NCI-H82 treated with DMSO at 0.1 percent for 48 hours (cell line): ENCODE data around the gene DNAJC11.
"Not testable (repeated sequence)": the region's sequence is repeated elsewhere in the genome, so short reads cannot be mapped to it uniquely, and the experiment has no call there.

Source experiments
- DNase-seq: peaks from one replicate; lab custom pipeline; 2025; ENCODE audit not compliant: unreplicated experiment; lab: John Stamatoyannopoulos, UW

Gene DNAJC11, protein sequence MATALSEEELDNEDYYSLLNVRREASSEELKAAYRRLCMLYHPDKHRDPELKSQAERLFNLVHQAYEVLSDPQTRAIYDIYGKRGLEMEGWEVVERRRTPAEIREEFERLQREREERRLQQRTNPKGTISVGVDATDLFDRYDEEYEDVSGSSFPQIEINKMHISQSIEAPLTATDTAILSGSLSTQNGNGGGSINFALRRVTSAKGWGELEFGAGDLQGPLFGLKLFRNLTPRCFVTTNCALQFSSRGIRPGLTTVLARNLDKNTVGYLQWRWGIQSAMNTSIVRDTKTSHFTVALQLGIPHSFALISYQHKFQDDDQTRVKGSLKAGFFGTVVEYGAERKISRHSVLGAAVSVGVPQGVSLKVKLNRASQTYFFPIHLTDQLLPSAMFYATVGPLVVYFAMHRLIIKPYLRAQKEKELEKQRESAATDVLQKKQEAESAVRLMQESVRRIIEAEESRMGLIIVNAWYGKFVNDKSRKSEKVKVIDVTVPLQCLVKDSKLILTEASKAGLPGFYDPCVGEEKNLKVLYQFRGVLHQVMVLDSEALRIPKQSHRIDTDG

DNA sequence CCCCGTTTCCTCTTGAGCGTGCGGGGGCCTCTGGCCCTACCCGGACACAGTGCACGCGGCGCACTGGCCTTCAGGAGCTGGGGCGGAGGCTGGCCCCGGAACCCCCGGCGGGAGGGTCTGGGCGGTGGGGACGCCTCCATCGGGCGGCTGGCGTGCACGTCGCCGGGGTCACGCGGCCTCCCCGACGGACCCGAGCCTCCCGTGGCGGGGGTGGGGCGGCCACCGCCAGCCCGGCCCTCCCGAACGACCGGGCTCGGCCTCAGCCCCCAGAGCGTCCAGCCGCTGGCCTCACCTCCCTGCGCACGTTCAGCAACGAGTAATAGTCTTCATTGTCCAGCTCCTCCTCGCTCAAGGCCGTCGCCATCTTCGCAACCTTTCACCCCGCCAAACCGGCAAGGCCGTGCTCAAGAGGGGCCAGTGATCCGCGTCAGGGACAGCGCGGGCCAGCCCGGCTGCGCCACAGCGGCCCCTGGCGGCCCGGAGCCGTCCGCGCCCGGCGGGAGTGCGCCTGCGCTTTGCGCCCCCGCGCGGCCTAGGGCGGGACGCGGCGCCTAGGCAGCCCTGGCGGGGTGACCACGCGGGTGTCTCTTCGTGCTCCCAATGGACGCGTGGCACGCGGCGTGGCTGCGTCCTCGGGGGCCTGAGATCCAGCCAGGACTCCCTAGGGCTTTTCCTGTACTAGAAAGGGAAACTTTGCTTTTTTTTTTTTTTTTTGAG lies at the start of gene DNAJC11:
Gene DNAJC11 (minus strand): TSS at position 380 of the 717 bp plus-strand sequence. CDS start 16 bp downstream, at position 364.
- peak; percentile 48 for DNase-seq

DNA sequence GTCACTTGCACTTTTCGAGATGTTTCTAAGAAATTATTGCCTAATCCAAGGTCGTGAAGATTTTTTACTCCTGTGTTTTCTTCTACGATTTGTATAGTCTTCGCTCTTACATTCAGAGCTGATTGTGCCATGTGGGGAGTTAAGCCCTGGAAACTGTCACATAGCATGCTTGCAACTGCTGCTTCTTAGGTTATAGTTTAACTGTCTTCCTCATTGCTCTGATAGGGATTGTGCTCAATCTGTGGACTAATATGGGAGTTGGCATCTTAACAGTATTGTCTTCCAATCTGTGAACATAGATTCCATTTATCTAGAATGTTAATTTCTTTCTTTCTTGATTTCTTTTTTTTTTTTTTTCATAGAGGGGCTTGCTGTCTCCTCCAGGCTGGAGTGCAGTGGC lies 48.9 kb upstream of the DNAJC11 start:
- no peak for DNase-seq

DNA sequence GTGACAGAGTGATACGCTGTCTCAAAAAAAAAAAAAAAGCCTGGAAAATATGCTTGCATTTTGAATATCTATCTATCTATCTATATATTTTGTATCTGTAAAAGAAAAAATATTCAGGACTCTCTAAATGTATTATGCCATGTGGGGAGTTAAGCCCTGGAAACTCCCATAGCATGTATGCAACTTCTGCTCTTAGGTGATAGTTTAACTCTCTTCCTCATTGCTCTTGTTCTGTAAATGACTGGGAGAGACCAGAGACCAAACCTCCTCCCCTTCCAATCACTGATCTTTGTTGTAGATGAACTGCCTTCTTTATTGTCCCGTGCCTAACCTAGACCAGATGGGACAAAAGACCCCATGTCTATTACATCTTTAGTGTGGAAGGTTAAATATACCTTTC lies 46.1 kb upstream of the DNAJC11 start:
- DNase-seq, result no peak

DNA sequence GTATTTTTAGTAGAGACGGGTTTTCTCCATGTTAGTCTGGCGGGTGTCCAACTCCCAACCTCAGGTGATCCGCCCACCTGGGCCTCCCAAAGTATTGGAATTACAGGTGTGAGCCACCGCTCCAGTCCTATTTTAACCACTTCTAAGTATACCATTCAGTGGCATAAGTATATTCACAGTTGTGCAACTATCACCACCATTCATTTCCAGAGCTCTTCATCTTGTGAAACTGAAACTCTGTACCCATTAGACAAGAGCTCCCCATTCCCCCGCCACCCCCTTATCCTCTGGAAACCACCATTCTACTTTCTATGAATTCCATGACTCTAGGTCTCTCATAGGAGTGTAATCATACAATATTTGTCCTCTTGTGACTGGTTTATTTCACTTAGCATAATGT lies 43.5 kb upstream of the DNAJC11 start:
- DNase-seq, result no peak

DNA sequence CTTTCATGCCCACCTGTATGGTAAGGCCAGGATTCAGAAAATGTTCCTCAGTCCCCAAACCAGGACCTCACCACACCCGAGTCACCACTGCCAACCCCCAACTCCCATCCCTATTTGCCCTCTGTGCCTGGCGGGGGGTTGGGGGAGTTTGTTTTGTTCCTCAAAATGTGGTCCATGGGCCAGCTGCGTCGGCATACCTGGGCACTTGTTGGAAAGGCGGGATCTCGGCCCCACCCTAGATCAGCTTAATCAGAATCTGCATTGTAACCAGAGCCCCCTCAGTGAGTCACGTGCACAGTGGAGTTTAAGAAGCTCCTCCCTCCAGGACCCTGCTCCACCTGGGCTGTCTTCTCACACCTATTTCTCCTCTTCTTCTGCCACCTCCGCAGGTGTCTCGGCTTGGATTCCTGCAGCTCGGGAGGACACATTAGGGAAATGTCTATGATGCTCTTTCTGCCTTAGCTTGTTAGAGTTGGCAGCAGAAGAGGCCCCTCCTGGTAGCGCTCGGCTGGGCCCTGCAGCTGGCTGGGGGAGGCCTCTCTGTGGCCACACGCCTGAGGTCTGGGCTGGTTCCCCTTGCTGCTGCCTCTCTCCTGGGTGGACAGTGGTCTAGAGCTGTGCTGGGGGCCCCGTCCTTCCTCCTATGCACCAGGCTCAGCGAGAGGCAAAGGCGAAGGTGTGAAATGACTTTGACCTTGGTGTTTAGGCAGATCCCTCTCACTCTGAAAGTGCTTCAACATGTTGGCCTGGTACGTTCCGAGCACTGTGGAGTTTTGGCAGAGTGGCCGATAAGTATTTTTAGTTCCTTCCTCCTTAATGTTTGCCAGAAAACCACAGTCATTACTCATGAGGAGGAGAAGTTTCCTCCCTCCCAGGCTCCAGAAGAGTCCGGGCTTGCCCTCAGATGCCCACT lies 41.8 kb upstream of the DNAJC11 start:
- DNase-seq, result no peak

DNA sequence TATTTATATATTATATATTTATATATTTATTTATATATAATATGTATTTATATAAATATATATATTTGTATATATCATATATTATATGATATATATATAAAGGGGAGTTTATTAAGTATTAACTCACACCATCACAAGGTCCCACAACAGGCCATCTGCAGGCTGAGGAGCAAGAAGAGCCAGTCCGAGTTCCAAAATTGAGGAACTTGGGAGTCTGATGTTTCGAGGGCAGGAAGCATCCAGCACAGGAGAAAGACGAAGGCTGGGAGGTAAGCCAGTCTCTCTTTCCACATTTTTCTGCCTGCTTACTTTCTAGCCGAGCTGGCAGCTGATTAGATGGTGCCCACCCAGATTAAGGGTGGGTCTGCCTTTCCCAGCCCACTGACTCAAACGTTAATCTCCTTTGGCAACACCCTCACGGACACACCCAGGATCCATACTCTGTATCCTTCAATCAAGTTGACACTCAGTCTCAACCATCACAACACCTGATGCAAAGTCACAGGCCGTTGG lies 41.1 kb upstream of the DNAJC11 start:
- not testable (repeated sequence) for DNase-seq

DNA sequence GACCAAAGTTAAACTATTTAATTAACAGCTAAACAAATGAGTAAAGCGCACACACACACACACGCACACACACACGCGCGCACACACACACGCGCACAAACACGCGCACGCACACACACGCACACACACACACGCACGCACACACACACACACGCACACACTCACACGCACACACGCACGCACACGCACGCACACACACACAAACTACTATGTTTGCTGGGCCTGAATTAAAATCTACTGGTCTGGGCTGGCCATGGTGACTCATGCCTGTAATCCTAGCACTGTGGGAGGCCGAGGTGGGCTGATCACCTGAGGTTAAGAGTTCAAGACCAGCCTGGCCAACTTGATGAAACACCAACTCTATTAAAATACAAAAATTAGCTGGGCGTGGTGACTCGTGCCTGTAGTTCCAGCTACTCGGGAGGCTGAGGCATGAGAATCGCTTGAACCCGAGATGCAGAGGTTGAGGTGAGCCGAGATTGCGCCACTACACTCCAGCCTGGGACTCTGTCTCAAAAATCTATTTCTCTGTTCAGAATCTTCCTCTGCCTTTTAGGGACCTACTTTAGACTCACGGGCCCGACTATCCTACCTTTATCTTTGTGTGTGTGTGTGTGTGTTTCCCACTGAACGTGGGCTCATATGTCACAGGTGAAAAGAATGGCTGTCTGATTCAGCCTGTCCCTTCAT lies 37.5 kb upstream of the DNAJC11 start:
- no peak for DNase-seq

DNA sequence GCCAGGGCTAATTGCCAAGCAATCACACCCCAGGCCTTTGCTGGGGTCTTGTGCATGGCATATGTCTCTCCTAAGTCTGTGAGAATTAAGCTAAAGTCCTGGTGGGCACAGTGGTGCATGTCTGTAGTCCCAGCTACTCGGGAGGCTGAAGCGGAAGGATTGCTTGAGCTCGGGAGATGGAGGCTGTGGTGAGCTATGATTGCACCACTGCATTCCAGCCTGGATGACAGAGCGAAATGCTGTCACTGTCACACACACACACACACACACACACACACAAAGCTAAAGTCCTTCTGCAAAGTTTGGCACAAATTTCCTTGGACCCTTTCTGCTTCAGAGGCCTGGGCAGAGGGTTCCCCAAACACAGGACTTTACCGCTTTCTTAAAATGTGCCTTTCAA lies 31.3 kb upstream of the DNAJC11 start:
- DNase-seq, result no peak

DNA sequence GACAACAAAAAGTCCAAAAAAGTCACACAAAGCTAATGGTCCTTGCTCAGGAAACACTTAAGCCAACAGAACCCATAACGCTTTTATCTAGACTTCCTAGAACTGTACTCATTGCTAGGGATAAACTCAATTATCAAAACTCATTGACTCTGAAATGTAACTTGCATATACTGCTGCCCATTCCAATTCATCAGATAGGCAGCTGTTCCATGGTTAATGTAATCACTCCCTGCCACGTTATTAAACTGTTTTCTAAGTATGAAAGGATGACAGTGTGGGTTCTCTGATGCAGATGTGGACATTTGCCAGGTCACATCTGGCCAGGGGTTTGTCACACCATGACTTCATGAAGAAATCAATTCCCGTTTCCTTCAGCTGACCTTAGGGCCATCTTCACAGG lies 30.3 kb upstream of the DNAJC11 start:
- DNase-seq, result no peak

DNA sequence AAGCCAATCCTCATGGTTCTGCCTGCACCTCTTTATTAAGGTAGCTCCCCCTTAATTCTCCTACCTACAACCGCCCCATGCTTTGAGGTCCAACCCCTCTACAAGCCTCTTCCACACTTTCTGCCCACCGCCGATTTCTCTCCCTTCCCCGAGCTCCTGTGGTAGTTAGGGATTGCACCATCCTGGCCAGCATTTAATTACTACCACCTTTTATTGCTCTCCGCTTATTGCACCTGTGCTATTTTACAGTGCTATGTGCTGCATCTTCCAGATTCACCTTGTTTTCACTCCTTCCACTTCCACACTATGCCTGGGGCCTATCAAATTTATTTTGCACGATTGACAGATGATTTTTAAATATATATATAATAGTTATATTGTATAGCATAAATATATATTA lies 29.3 kb upstream of the DNAJC11 start:
- no peak for DNase-seq

DNA sequence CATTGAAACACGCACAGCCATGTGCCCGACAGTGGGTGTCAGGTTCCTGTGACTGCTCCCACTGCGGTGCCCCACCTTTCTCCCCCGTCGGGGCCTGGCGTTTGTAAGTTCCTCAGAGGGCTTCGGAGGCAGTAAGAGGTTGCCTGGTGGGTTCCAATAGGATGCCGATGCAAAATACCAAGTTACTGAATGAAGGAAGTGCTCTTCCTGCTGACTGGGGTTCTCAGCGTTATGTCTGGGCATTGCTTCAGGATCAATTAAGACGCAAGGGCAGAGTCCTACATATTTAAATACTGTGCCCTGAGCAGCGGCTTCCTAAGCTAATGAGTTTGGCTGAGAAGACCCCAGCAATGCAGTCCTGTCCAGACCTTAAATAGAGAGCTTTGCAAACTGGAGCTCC lies 28.9 kb upstream of the DNAJC11 start:
- no peak for DNase-seq

DNA sequence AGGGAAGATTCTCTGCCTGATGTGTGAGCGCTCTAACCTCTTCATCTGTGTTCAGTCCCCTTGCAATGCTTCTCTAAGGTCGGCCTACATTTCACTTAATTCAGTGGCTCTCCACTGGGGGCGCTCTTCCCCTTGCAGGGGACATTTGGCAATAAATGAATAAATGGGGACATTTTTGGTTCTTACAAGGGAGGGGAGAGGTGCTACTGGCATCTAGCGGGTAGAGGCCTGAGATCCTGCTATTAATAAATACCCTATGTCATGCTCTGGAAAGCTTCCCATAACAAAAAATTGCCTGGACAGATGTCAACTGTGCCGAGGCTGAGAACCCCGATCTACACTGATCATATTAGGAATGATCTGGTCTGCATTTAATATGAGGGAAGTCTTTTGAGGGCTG lies 25.9 kb upstream of the DNAJC11 start:
- DNase-seq, result peak; percentile 14

DNA sequence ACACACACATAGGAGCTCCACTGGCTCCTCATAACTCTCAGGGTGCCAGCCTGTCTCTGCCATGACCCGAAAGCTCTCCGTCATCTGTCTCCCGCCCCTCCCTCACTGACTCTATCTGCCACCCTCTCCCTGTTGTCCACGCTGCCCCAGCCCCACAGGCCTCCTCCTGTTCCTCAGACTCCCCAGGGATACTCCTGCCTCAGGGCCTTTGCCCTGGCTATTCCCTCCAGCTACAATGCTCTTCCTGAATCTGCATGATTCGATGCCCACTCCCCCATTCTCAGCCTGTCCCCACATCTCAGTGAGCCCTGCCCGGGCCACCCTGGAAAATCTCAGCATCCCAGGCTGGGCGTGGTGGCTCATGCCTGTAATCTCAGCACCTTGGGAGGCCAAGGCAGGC lies 24.6 kb upstream of the DNAJC11 start:
- DNase-seq, result no peak

DNA sequence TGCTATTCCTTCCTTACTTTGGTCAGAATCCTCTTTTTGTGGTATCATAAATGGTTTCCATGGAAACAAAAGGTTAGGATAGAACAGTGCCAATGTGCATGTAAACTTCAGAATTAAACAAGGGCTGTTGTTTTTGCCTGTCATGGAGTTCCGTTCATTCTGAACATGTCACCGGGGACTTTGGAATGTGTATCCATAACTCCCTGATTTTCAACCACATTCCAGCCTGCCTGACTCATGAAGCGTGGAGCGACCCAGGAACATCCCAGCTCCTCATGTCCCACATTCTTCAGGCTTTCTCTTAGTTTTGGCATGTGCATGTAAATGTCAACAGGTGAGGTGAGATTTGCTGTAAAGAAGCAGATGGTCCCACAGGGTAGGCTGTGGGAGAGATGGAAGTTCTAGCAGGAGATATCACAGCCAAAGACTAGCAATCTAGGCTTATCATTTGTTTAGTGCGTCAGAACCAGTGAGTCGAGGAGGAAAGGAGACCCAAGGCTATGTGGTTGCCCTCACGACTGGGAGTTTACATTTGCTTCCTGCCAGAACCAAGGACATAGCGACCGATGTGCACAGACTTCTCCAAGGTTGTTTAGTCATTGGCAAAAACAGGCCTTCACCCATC lies 23.0 kb upstream of the DNAJC11 start:
- DNase-seq, result no peak

DNA sequence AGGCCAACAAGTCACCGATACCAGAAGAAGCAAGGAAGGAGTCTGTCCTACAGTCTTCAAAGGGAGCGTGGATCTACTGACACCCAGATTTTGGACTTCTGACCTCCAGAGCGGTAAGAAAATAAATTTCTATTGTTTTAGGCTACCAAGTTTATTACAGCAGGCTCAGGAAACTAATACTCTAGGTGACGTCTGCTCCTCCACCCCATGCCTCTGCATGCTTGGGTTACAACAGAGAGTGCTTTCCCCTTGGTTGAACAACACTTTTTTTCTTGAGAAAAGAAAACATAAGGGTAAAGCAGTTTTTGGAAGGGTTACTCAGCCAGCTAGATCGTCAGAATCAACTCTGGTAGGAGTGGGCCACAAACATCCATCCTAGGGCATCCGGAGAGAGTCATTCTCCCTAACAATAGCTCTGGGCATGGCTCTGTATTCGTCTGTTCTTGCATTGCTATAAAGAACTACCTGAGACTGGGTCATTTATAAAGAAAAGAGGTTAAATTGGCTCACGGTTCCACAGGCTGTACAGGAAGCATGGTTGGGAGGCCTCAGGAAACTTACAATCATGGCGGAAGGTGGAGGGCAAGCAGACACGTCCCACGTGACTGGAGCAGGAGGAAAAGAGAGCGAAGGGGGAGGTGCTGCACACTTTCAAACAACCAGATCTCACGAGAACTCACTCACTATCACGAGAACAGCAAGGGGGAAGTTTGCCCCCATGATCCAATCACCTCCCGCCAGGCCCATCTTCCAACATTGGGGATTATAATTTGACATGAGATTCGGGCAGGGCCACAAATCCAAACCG lies 22.2 kb upstream of the DNAJC11 start:
- no peak for DNase-seq

DNA sequence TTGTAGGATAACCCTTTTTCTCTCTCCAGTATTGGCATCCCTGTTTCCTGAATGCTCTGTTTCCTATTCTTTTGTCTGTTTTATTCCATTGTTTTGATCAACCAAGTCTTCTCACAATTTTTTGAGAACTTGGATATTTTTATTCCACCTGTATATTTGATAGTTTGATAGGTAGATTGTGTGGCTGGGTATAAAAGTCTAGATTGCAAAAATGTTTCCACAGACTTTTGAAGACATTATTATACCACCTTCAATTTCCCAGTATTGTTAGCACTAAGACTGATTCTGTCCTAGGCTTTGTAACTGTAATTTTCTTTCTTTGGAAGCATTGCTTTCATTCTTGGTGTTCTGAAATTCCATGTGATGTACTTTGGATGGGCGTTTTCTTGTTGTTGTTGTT lies 9.6 kb upstream of the DNAJC11 start:
- no peak for DNase-seq

DNA sequence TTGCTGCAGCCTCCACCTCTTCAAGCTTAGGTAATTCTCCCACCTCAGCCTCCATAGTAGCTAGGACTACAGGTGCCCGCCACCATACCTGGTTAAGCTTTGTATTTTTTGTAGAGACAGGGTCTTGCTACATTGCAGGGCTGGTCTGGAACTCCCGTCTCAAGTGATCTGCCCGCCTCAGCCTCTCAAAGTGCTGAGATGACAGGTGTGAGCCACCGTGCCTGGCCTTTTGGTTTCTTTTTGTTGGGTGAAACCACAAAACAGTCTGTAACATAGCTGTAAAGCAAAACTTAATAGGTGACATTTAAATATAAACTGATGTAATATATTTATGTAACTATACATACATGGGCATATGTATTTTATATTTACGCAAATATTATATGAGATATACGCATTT lies 3.1 kb upstream of the DNAJC11 start:
- no peak for DNase-seq

DNA sequence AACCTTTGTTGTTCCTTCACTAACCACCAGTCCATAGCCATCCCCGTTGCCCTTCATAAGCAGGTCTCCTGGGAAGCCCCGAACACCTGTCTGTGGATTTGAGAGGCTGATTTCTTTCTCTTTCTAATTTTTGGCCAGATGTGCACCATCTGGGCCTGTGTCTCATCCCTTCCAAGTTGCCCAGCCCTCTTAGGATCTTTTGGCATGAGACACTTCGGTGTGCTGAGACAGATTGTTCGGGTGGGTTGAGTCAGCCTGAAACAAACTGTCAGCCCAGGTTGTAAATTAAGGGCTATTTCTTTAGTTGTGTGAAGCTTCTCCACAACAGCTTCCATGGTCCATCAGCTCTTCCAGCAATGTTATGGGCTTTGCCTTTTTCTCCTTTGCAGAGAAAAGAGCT lies 1.4 kb upstream of the DNAJC11 start:
- DNase-seq, result peak; percentile 29

DNA sequence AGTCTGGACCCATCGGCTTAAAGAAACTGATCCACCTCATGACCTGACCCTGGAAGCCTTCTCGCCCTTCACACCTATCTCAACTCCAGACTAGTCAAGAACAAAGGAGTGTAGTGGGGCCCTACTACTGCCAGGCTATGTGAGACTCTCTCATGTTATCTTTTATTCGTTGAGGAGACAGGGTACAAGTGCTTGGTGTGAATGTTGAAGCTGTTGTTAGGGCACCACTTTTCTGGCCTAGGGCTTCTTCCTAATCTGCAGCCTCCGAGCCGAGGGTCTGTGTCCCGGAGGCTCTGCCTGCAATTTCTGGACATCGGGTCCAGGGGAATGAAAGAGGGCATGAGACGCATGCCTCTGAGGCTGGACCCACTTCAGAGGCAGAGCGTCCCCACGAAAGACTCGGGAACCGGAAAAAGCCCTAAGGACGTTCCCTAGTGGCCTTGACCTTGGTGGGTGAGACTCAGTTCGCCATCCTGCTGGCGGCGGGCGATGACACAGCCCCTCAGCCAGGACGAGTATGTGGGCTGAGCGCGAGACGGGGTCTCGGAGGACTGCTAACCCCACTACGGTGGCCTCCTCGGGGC lies 671 bp downstream of the DNAJC11 start:
- DNase-seq, result no peak
